GM19099 (cell line): ENCODE measurements around the gene SNX25.

Experiments used
- POLR2A ChIP-seq: IDR thresholded peaks from 3 replicates; pipeline ENCODE4 v1.6.1; 2011; ENCODE audit warnings: low read depth; ENCODE audit not compliant: insufficient read length; ENCODE audit errors: extremely low read depth

SNX25 gene

DNA sequence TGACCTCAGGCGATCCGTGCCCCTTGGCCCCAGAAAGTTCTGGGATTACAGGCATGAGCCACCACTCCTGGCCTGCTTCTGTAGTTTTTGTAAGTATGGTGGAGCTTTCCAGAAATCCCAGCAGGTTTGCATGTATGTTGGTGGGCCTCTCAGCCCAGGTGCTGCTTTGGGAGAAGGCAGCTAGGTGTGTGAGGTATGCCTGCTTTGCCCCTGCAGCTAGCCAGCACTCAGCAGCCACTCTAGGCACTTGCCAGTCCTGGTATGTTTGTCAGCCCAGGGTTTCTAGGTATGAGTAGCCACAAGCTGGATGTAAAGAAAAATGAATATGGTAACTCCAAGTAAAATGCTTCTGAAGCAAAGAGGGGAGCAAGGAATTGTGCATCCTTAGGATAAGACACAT, 8.9 kb downstream of the SNX25 start:
- TF ChIP-seq POLR2A: no peak

GRCh38 chr4:185219551-185220344, 10.3 kb downstream of the SNX25 start:
- no peak for TF ChIP-seq POLR2A

GRCh38 chr4:185221491-185221890, 12.1 kb downstream of the SNX25 start:
- TF ChIP-seq POLR2A: no peak

DNA sequence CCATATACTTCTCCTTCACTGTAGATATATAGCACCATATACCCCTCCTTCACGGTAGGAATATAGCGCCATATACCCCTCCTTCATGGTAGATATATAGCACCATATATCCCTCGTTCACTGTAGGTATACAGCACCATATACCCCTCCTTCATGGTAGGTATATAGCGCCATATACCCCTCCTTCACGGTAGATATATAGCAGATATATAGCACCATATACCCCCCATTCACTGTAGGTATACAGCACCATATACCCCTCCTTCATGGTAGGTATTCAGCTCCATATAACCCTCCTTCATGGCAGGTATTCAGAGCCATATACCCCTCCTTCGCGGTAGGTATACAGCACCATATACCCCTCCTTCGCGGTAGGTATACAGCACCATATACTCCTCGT, 12.5 kb downstream of the SNX25 start:
- no peak for TF ChIP-seq POLR2A

- no peak for TF ChIP-seq POLR2A
Observed at GRCh38 chr4:185222598-185222997, 13.2 kb downstream of the SNX25 start.

GRCh38 chr4:185224597-185224996, 15.2 kb downstream of the SNX25 start:
- TF ChIP-seq POLR2A: no peak

GRCh38 chr4:185225940-185226339, 16.5 kb downstream of the SNX25 start:
- no peak for TF ChIP-seq POLR2A

- no peak for TF ChIP-seq POLR2A
Observed at GRCh38 chr4:185227131-185227551, 17.7 kb downstream of the SNX25 start.

DNA sequence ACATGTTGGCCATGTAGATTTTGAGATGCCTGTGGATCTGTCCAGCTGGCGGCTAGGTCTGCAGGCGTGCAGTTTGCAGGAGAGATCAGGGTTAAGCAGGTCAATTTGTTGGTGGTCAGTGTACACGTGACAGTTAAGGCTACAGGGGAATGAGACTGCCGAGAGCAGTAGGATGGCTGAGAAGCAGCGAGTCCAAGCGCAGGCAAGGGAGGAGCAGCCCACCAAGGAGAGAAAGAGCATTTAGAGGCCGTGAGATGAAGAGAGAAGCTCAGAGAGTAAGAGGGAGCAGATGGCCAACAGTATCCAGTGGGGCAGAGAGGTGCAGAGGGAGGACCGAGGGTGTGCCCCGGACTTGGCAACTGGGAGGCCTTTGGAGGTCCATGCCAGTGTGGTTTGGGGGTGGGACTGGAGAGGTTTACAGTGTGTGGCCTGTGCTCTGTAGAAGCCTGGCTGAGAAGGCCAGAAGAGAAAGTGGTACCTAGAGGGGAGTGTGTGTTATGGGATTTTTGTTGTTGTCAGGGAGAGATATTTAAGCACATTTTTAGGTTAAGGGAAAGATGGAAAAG, 18.4 kb downstream of the SNX25 start:
- no peak for TF ChIP-seq POLR2A

DNA sequence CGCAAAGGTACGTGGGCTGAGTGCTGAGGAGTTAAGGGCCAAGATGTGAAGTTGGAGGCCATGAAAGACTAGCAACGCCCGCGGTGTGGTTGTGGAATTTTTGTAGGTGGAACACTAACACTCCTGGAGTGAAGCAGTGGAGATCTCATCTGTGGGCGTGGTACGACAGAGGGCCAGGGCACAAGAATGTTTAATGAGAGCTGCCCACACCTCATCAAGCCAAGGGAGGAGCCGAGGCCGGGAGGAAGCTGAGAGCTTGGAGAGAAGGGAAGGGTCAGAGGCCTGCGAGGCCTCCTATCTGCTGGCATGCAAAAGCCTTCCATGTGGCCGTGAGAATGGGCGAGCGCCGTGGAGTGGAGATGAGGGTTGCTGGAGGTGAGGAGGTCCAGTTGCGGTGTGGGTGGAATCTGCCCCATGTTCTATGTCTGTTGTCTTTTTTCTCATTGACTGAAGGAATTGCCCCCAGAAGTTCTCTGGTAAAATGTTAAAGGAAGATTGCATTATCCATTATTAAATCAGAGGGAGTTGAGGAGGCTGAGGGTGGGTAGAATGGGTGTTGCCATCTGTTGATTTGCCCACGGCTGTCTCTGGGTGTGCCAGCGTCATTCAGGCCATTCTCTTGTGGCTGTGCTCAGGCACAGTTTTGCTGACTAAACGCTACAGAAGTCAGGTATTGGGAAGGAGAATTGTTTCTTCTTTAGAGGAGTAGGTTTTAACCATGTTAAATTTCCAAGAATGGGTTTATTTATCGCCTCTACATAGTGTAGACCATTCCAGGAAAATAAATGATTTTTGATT, 19.8 kb downstream of the SNX25 start:
- no peak for TF ChIP-seq POLR2A

DNA sequence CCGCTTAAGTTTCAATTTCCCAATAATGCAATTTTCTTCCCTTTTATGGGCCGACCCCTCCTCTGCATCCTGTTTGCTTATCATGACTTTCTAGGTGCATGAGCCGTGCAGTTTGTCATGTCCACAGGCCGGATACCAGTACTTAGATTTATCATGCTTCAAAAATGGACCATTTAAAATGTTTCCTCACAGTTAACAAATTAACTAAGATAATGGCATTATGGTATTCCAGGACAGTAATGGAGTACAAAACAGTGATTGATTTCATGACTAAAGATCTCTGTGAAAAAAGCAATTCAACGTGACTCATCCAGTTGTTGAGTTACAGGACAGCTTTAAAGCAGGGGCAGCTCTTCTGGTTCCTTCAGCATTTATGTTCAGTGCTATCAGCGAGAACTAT, 23.0 kb downstream of the SNX25 start:
- TF ChIP-seq POLR2A: no peak

DNA sequence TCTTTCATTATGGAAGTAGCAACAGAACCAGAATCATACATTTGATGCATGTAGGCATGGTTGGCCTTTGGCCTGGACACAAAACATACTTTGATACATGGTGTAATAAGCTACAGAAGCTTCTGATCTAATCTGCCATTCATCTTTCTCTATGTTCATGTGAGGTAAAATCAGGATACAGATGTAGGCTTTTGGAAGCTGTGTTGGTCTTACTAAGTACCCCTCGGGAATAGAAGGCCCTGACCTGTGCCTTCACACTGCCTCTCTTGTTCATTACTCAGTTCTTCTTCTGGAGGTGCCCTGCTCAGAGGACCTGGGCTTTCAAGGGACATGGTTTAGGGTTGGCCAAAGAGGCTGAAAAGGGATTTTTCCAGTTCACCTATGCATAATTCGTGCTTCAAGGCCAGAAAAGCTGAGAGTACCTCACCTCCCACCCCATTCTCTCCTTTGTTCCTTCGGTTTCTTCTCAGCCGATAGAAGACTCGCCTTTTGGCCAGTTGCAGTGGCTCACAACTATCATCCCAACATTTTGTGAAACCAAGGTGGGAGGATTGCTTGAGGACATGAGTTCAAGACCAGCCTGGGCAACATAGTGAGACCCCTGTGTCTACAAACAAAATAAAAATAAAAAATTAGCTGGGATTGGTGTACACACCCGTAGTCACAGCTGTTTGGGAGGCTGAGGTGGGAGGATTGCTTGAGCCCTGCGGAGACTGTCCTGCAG, 25.9 kb downstream of the SNX25 start:
- TF ChIP-seq POLR2A: no peak

- no peak for TF ChIP-seq POLR2A
Observed at GRCh38 chr4:185235843-185236503, 26.6 kb downstream of the SNX25 start.

- TF ChIP-seq POLR2A: no peak
Observed at GRCh38 chr4:185237175-185237574, 27.8 kb downstream of the SNX25 start.

DNA sequence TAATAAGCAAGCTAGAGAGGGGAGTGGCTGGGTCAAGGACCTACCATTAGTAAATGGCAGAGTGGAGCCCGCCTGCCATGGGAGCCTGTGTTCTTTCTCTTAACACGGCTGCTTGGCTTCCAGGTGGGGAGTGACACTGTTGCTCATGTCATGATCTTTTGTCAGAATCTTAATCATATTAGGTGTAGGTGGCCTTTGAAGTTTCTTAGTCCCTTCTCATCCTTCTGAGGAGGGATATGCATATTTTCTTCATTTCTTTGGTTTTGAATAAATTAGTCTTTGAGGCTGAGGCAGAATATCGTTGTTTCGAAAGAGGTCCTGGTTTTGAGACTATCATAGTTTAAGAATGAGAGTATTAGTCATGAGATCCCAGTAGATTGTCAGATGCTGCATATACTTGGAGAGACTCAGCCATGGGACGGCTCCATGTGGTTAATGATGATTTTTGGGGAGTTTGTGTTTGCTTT, 28.9 kb downstream of the SNX25 start:
- no peak for TF ChIP-seq POLR2A

- no peak for TF ChIP-seq POLR2A
Observed at GRCh38 chr4:185238750-185239149, 29.4 kb downstream of the SNX25 start.
